ENCODE data around the gene SPN. TPM values are rescaled to one million over a fixed set of nuclear protein-coding genes. Genes with fewer than 3 reads are reported as not detected.
A peak's percentile ranks its signal among the peaks of the same experiment; 100 is the strongest.
"Not testable (repeated sequence)": the region's sequence is repeated elsewhere in the genome, so short reads cannot be mapped to it uniquely, and the experiment has no call there.

The SPN gene
- total RNA-seq, 1 donor from 2014 or later = 0.16 TPM

GRCh38 chr16:29678691-29679267, 15.7 kb downstream of the SPN start, which contains the start of gene QPRT:
QPRT (plus strand) TSS chr16:29679180; CDS start chr16:29679198, 18 bp downstream.
- peak; percentile 13 for DNase-seq

- no peak for DNase-seq
Measured at GRCh38 chr16:29680180-29680598, 17.1 kb downstream of the SPN start.

- DNase-seq = no peak
Measured at GRCh38 chr16:29683543-29684090, 20.6 kb downstream of the SPN start.

DNA sequence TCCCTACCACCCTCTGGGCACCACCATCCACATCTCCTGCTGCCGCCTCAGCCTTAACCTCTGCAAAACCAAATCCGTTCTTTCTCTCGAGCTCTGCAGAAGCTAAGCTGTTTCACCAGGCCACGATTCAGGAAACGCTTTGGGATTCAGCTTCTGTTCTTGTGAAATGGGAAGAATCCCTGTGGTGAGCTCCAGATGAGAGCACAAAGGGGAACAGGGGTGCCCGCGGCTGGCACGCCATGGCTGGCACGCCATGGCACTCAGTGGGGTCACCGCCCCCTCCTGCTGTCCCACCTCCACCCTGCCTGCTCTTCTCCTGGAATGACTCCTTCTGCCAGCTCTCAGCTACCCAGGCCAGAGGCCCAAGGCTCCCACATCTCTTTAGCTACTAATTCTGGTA, 21.6 kb downstream of the SPN start:
- DNase-seq = no peak

- DNase-seq = no peak
Measured at GRCh38 chr16:29686740-29687332, 23.8 kb downstream of the SPN start.

GRCh38 chr16:29687755-29688154, 24.7 kb downstream of the SPN start:
- no peak for DNase-seq

GRCh38 chr16:29688172-29688571, 25.1 kb downstream of the SPN start:
- no peak for DNase-seq

DNA sequence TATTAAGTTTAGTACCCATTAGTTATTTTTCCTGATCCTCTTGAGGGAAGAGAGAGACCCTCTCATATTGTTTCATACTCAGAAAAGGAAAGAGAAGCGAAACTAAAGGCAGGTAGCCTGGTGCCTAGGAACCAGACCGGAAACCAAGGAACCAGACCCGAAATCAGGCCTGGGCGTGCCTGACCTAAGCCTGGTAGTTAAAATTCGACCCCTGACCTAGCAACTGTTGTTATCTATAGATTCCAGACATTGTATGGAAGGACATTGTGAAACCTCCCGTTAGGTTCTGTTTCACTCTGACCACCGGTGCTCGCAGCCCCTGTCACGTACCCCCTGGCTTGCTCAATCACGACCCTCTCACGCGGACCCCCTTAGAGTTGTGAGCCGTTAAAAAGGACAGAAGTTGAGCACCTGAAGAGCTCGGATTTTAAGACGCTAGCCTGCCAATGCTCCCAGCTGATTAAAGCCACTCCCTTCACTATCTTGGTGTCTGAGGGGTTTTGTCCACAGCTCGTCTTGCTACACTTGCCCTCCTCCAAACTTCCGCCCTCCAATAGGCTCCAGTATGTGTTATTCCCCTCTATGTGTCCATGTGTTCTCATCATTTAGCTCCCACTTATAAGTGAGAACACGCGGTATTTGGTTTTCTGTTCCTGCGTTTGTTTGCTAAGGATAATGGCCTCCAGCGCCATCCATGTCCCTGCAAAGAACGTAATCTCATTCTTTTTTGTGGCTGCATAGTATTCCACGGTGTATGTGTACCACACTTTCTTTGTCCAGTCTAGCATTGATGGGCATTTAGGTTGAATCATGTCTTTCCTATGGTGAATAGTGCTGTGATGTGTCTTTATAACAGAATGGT, 26.7 kb downstream of the SPN start:
- not testable (repeated sequence) for DNase-seq

GRCh38 chr16:29692606-29693005, 29.6 kb downstream of the SPN start:
- not testable (repeated sequence) for DNase-seq

GRCh38 chr16:29694384-29695195, 31.5 kb downstream of the SPN start:
- DNase-seq = no peak

DNA sequence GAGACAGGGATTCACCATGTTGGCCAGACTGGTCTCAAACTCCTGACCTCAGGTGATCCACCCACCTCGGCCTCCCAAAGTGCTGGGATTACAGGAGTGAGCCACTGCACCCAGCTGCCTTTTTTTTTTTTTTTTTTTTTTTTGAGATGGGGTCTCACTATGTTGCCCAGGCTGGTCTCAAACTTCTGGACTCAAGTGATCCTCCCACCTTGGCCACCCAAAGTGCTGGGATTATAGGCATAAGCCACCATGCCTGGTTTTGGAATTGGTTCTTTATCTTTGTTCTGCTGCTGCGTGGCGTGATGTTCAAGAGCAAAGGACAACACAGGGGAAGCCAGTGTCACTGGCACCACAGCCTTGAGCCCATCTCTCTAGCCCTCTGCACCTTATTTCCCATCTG, 32.6 kb downstream of the SPN start:
- DNase-seq = not testable (repeated sequence)

GRCh38 chr16:29696881-29697331, 33.9 kb downstream of the SPN start:
- no peak for DNase-seq

DNA sequence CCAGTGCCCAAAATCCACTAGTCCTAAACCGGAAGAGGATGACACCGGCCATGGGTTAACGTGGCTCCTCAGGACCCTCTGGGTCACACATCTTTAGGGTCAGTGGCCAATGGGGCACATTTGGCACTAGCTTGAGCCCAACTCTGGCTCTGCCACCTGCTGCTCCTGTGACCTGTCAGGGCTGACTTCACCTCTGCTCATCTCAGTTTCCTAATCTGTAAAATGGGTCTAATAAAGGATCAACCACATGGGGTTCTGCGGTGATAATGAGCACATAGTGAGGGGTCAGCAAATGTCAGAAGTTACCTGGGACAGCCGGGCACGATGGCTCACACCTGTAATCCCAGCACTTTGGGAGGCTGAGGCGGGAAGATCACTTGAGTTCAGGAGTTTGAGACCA, 34.3 kb downstream of the SPN start:
- DNase-seq = no peak

DNA sequence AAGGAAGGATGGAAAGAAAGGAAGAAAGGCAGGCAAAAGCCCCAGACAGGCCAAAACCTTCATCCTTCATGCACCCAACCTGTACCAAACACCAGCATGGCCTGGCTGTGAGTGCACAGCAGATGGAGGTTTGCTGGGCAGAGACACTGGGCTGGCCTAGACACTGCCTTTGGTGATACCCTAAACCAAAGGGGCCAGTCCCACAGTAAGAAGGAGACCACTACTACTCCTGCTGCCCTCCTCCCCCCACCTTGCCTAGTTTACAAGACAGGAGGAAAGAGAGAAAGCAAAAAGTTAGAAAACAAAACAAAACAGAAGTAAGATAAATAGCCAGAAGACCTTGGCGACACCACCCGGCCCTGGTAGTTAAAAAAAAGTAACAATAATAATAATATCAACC, 35.0 kb downstream of the SPN start:
- no peak for DNase-seq

DNA sequence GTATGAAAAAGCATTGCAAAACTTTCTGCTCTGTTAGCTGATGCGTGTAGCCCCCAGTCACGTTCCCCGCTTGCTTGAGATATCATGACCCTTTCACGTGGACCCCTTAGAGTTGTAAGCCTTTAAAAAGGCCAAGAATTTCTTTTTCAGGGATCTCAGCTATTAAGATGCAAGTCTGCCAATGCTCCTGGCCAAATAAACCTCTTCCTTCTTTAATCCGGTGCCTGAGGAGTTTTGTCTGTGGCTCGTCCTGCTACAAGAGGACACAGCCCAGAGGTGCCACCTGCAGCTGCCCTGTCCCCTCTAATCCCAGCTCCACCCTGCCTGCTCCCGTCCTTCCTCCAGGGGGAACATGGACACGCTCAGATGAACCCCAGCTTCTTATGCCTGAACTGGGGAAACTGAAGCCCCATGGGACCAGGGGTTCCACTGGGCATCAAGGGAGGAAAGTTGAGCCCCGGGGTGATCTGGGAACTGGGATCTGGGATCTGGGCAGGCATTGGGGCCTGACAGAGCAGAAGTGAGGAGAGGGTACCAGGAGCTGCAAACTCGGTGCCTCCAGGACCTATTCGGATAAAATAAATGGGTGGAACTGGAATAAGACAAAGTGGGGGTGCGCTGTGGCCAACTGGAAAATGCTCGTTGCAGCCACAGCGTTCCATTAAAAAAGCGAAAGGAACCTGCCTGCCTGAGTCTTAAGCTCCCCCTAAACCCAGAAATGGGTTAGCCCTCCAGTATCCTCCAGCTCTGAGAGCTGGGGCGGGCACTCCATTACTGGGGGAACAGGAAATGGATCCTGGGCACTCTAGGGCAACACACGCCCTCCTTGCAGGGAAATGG, 35.7 kb downstream of the SPN start:
- no peak for DNase-seq

DNA sequence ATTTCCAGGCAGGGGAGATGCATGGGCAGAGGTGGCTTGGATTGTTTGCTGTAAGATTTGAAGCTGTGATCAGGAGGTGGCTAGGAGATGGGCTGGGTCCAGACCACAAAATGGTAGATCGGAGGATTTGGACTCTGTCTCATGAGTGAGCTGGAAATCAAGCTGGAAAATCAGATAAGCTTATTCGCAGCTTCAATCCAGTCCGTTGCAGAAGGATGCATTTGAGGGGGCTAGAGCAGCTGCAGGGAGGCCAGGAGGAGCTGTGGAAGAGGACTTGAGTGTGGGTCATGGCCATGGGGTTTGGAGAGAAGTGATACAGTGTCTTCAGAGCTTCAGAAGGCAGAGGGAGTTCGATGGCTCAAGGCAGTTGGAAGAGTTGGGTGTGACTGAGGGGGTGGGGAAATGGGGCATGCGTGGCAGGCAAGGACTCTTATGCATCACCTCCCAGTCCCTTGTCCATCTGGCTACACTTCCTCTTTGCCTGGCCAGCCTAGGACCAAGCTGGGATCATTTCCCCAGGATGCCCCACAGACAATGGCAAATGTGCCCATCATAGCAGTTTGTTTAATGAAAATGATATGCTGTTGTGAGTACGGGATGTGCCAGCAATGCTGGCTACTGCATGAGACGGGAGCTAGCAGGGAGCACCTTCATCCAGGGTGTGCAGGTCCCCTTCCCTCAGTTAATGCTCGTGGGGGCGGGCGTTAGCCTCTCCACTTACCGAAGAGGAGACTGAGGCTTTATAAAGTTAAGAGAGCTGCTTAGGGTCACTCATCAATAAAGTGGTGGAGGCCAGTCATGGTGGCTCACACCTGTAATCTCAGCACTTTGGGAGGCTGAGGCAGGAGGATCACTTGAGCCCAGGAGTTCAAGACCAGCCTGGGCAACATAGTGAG, 36.5 kb downstream of the SPN start:
- no peak for DNase-seq

DNA sequence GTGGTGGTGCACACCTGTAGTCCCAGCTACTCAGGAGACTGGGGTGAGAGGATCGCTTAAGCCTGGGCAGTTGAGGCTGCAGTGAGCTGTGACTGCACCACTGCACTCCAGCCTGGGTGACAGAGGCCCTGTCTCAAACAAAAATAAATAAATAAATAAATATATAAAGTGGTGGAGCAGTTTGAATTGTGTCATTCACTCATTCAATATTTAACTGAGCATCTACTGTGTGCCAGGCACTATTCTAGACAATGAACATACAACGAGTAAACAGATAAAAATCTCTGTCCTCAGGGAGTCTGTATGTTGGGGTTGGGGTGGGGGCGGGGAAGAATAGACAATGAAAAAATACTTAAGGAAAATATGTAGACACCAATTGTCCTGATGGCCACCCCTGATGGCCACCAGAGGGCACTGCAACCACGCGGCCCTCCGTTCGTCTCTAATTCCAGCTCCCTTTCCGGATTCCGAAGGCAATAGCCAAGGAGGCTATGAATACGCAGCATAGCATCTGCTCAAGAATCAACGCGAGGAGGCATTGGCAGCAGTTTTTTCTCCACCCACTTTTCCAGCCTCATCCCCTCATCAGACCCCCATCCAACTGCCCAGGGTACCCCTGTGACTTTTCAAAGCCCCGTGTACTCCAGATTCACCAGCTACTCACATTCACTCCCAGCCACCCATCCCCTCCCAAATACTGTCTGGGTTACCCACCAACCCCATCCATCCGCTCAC, 37.4 kb downstream of the SPN start:
- DNase-seq = peak; percentile 27

DNA sequence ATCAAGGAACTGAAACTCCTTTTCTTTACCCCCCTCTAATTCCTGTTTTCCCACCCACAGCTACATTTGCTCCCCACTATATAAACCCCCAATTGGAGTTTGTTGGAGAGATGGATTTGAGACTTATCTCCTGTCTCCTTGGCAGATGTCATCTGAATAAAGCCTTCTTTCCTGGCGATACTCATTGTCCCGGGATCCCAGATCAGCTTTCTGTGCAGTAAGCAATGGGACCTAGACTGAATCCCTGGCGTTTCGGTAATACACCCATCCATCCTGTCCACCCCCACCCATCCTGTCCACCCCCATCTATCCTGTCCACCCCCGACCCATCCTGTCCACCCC, 38.1 kb downstream of the SPN start:
- no peak for DNase-seq

GRCh38 chr16:29702269-29702668, 39.2 kb downstream of the SPN start:
- DNase-seq = no peak

DNA sequence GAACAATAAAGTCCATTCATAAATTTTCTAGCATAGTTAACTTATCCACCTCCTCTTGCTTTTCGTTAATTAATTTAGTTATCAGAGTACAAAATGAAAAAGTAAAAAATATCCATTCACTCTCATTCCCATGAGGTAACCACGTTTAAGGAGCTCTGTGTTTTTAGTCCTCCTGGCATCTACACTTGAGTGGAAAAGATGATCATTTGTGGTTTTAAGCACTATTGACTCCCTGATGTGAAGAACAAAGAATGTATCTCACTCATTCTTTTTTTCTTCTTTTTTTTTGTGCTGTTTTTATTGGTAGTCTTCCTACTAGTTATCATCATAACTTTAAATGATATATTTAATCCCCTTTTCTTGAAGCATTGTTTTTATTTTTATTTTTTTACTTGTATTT, 42.0 kb downstream of the SPN start:
- DNase-seq = no peak
